CD4-positive, CD25-positive, alpha-beta regulatory T cell (primary cell): ENCODE results near the gene ATP4A. TPM values are rescaled to one million over a fixed set of nuclear protein-coding genes. Genes with fewer than 3 reads are reported as not detected.

ENCODE experiments used
- ATAC-seq, 2 donors: fragments of 150-1000 bp; cut with Tn5 transposase; one replicate each; pipeline ENCODE4 v1.10.0; 2021; ENCODE audit warnings: low read depth in 2 of 2, moderate number of reproducible peaks in 2 of 2, moderate library complexity in 1 of 2
- DNase-seq, 3 donors: peaks; one replicate each; pipeline versions ENCODE4 v3.0.0 to v3.0.0-alpha.2; 2012 to 2022; ENCODE audit warnings: mixed read lengths in 1 of 3
- H3K27ac ChIP-seq: one replicate; pipeline ENCODE4 v1.7.0; 2013; ENCODE audit warnings: mild to moderate bottlenecking, low read length; ENCODE audit not compliant: insufficient read depth, poor library complexity, severe bottlenecking
- H3K27me3 ChIP-seq: one replicate; pipeline ENCODE4 v1.7.0; 2013; ENCODE audit warnings: low read length; ENCODE audit not compliant: control insufficient read depth, insufficient read depth
- H3K36me3 ChIP-seq: one replicate; pipeline ENCODE4 v1.7.0; 2013; ENCODE audit warnings: mild to moderate bottlenecking, low read length, moderate library complexity; ENCODE audit not compliant: control insufficient read depth, insufficient read depth
- H3K4me1 ChIP-seq: 2 replicates; pipeline ENCODE4 v1.7.0; 2013; ENCODE audit warnings: mild to moderate bottlenecking, low read length; ENCODE audit not compliant: insufficient read depth, control insufficient read depth, poor library complexity, severe bottlenecking
- H3K4me3 ChIP-seq: one replicate; pipeline ENCODE4 v1.7.0; 2013; ENCODE audit warnings: low read depth, mild to moderate bottlenecking, low read length, moderate library complexity
- H3K9me3 ChIP-seq, 2 experiments: 1 replicate in 1 of 2; 2 replicates in 1 of 2; pipeline ENCODE4 v1.7.0; 2013; ENCODE audit warnings: low read length in 2 of 2, mild to moderate bottlenecking in 1 of 2, moderate library complexity in 1 of 2; ENCODE audit not compliant: control insufficient read depth in 2 of 2
- H3K27ac Mint-ChIP-seq, 3 donors: one replicate each; pipeline ENCODE4 v1.8.0; 2020 to 2022; ENCODE audit warnings: mild to moderate bottlenecking in 3 of 3, mixed read lengths in 3 of 3, moderate library complexity in 2 of 3
- H3K27me3 Mint-ChIP-seq: one replicate; pipeline ENCODE4 v1.8.0; 2022; ENCODE audit warnings: mild to moderate bottlenecking, mixed read lengths
- H3K36me3 Mint-ChIP-seq: one replicate; pipeline ENCODE4 v1.8.0; 2020; ENCODE audit warnings: mixed read lengths
- H3K4me1 Mint-ChIP-seq, 4 donors: one replicate each; pipeline ENCODE4 v1.8.0; 2020 to 2022; ENCODE audit warnings: mixed read lengths in 4 of 4, mild to moderate bottlenecking in 1 of 4
- H3K4me3 Mint-ChIP-seq, 4 donors: one replicate each; pipeline ENCODE4 v1.8.0; 2020 to 2022; ENCODE audit warnings: mild to moderate bottlenecking in 4 of 4, mixed read lengths in 4 of 4, moderate library complexity in 3 of 4
- H3K9me3 Mint-ChIP-seq, 7 donors: one replicate each; pipeline ENCODE4 v1.8.0; 2020 to 2022; ENCODE audit warnings: mixed read lengths in 7 of 7, mild to moderate bottlenecking in 3 of 7, moderate library complexity in 2 of 7
- polyA plus RNA-seq, 4 donors: library from polyadenylated mRNA; unstranded; fragments of 300-500 nt; fragmentation: Illumina TruSeq; gene quantifications; one replicate each; pipeline ENCODE4 v1.2.3, GENCODE V29; 2021
- total RNA-seq: library from RNA; stranded (reverse); gene quantifications from one replicate; pipeline ENCODE4 v1.2.3, GENCODE V29; 2022

The ATP4A gene
- total and polyA plus RNA-seq, 5 donors from 2014 or later = not detected

DNA sequence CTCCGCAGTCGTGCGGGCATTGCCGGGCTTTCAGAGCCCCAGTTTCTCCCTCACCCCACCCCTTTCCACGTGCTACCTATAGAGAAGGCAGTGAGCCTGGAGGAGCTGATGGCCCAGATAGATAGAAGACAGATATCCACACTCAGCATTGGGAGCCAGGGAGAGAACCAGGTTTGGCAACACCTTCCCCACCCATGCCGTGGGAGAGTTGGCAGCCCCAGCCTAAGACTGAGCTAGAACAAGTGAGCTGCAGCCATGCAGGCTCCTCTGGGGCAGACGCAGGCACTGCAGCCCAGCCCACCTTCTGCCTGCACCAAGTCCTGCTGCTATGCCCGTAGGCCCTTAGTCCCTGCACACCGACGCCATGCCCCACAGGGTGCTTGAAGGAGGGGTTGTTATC is 62.8 kb downstream of the ATP4A start:
- Histone ChIP-seq H3K27ac (no peak overlapping the region), H3K4me3 (no peak overlapping the region), H3K27me3 (no peaks in the 10 kb centered on the region), H3K36me3 (no peaks in the 10 kb centered on the region), H3K4me1 (no peaks in the 10 kb centered on the region), H3K9me3 (no peaks in the 10 kb centered on the region)
- peaks cover 0 to 3% (median under 1%) of the 10 kb centered on the region in 4 donors for H3K4me1 Mint-ChIP-seq
- no peaks in the 10 kb centered on the region for H3K9me3 Mint-ChIP-seq
- peaks cover 14% of the 10 kb centered on the region for H3K27me3 Mint-ChIP-seq
- no peaks in the 10 kb centered on the region for H3K36me3 Mint-ChIP-seq
- no peak overlapping the region for H3K27ac Mint-ChIP-seq
- ATAC-seq (no peak), DNase-seq (no peak)
- H3K4me3 Mint-ChIP-seq = no peak overlapping the region

Other genes starting within 250 kb of the ATP4A start
- 3.3 TPM for gene CD22, start 234.5 kb downstream of the ATP4A start, total RNA-seq
- 1 to 10 TPM in 1 of 4 donors, under 1 TPM in 2, not detected in 1; 0.15 to 1.9 (median 0.39) TPM for gene CD22, start 234.5 kb downstream of the ATP4A start, polyA plus RNA-seq
- not detected for gene FFAR1, start 215.8 kb downstream of the ATP4A start, total RNA-seq
- gene FFAR1, start 215.8 kb downstream of the ATP4A start, polyA plus RNA-seq = not detected
- 1.7 TPM for gene FFAR3, start 205.2 kb downstream of the ATP4A start, total RNA-seq
- under 1 TPM in 1 of 4 donors, not detected in 3; 0.39 TPM for gene FFAR3, start 205.2 kb downstream of the ATP4A start, polyA plus RNA-seq
- not detected for gene GPR42, start 192.6 kb downstream of the ATP4A start, total RNA-seq
- gene GPR42, start 192.6 kb downstream of the ATP4A start, polyA plus RNA-seq = not detected
- not detected for gene FFAR2, start 115.4 kb downstream of the ATP4A start, total RNA-seq
- not detected for gene FFAR2, start 115.4 kb downstream of the ATP4A start, polyA plus RNA-seq
- gene KRTDAP, start 73.2 kb downstream of the ATP4A start, total RNA-seq = not detected
- not detected for gene KRTDAP, start 73.2 kb downstream of the ATP4A start, polyA plus RNA-seq
- gene DMKN, start 50.0 kb downstream of the ATP4A start, total RNA-seq = not detected
- gene DMKN, start 50.0 kb downstream of the ATP4A start, polyA plus RNA-seq = 1 to 10 TPM in 2 of 4 donors, under 1 TPM in 1, not detected in 1; 0.74 to 1.6 (median 1.0) TPM
- gene SBSN, start 35.3 kb downstream of the ATP4A start, total RNA-seq = not detected
- not detected for gene SBSN, start 35.3 kb downstream of the ATP4A start, polyA plus RNA-seq
- not detected for gene GAPDHS, start 30.2 kb downstream of the ATP4A start, total RNA-seq
- not detected for gene GAPDHS, start 30.2 kb downstream of the ATP4A start, polyA plus RNA-seq
- gene TMEM147, start 18.0 kb downstream of the ATP4A start, total RNA-seq = 37.1 TPM
- gene TMEM147, start 18.0 kb downstream of the ATP4A start, polyA plus RNA-seq = 100 to 1,000 TPM; 155 to 179 (median 160) TPM
- not detected for gene PMIS2, start 22.5 kb upstream of the ATP4A start, total RNA-seq
- not detected for gene PMIS2, start 22.5 kb upstream of the ATP4A start, polyA plus RNA-seq
- gene HAUS5, start 49.1 kb upstream of the ATP4A start, total RNA-seq = 25.9 TPM
- 1 to 10 TPM; 5.1 to 8.1 (median 6.6) TPM for gene HAUS5, start 49.1 kb upstream of the ATP4A start, polyA plus RNA-seq
- gene RBM42, start 65.4 kb upstream of the ATP4A start, total RNA-seq = 52.3 TPM
- gene RBM42, start 65.4 kb upstream of the ATP4A start, polyA plus RNA-seq = 10 to 100 TPM; 54.4 to 69.0 (median 59.2) TPM
- gene ETV2, start 78.1 kb upstream of the ATP4A start, total RNA-seq = not detected
- under 1 TPM in 3 of 4 donors, not detected in 1; 0.44 to 0.67 (median 0.46) TPM for gene ETV2, start 78.1 kb upstream of the ATP4A start, polyA plus RNA-seq
- 249 TPM for gene COX6B1, start 84.7 kb upstream of the ATP4A start, total RNA-seq
- gene COX6B1, start 84.7 kb upstream of the ATP4A start, polyA plus RNA-seq = 100 to 1,000 TPM; 854 to 919 (median 912) TPM
- not detected for gene UPK1A, start 102.9 kb upstream of the ATP4A start, total RNA-seq
- gene UPK1A, start 102.9 kb upstream of the ATP4A start, polyA plus RNA-seq = not detected
- gene ZBTB32, start 140.9 kb upstream of the ATP4A start, total RNA-seq = 42.0 TPM
- 1 to 10 TPM; 3.1 to 5.3 (median 4.6) TPM for gene ZBTB32, start 140.9 kb upstream of the ATP4A start, polyA plus RNA-seq
- 73.0 TPM for gene KMT2B, start 154.3 kb upstream of the ATP4A start, total RNA-seq
- gene KMT2B, start 154.3 kb upstream of the ATP4A start, polyA plus RNA-seq = 1 to 10 TPM in 1 of 4 donors, under 1 TPM in 3; 0.45 to 1.1 (median 0.68) TPM
- gene IGFLR1, start 178.8 kb upstream of the ATP4A start, total RNA-seq = 80.5 TPM
- gene IGFLR1, start 178.8 kb upstream of the ATP4A start, polyA plus RNA-seq = 100 to 1,000 TPM; 109 to 151 (median 125) TPM
- gene U2AF1L4, start 181.8 kb upstream of the ATP4A start, total RNA-seq = 70.8 TPM
- gene U2AF1L4, start 181.8 kb upstream of the ATP4A start, polyA plus RNA-seq = 10 to 100 TPM; 48.4 to 66.5 (median 58.5) TPM
- 21.1 TPM for gene PSENEN, start 182.0 kb upstream of the ATP4A start, total RNA-seq
- gene PSENEN, start 182.0 kb upstream of the ATP4A start, polyA plus RNA-seq = 10 to 100 TPM; 66.1 to 99.6 (median 72.9) TPM
- gene LIN37, start 184.9 kb upstream of the ATP4A start, total RNA-seq = 11.7 TPM
- 10 to 100 TPM in 3 of 4 donors, 1 to 10 TPM in 1; 9.9 to 16.5 (median 11.8) TPM for gene LIN37, start 184.9 kb upstream of the ATP4A start, polyA plus RNA-seq
- gene HSPB6, start 193.4 kb upstream of the ATP4A start, total RNA-seq = not detected
- not detected for gene HSPB6, start 193.4 kb upstream of the ATP4A start, polyA plus RNA-seq
- gene PROSER3, start 194.5 kb upstream of the ATP4A start, total RNA-seq = 39.5 TPM
- 1 to 10 TPM; 4.3 to 6.4 (median 5.0) TPM for gene PROSER3, start 194.5 kb upstream of the ATP4A start, polyA plus RNA-seq
- gene ARHGAP33, start 211.9 kb upstream of the ATP4A start, total RNA-seq = 46.7 TPM
- under 1 TPM in 1 of 4 donors, not detected in 3; 0.40 TPM for gene ARHGAP33, start 211.9 kb upstream of the ATP4A start, polyA plus RNA-seq
- gene PRODH2, start 249.2 kb upstream of the ATP4A start, total RNA-seq = not detected
- gene PRODH2, start 249.2 kb upstream of the ATP4A start, polyA plus RNA-seq = not detected